T47D (cell line): ENCODE results near the gene SSTR1.
A peak's percentile ranks its signal among the peaks of the same experiment; 100 is the strongest.

Experiments
- DNase-seq, 2 experiments: peaks; one replicate each; pipeline versions ENCODE4 v3.0.0 to v3.0.0-alpha.2; 2011 to 2012; ENCODE audit warnings: low read depth in 1 of 2, low spot score in 1 of 2
- JUND ChIP-seq: IDR thresholded peaks from 2 replicates; pipeline ENCODE4 v1.6.1; 2012; ENCODE audit warnings: low read depth
- in situ Hi-C: cut with HindIII; loops from 2 replicates; pipeline ENCODE4 v1.10.0; 2016; ENCODE audit warnings: low sequenced_read_pairs, low pct_unique_long_range_greater_than_20kb

Gene SSTR1

GRCh38 chr14:38197001-38197783 lies 10.5 kb upstream of the SSTR1 start:
- peak in 1 of 2 experiments; percentile 9 for DNase-seq
- in situ Hi-C loops: no loop called here
- TF ChIP-seq JUND: no peak

- in situ Hi-C loops: no loop called here
- TF ChIP-seq JUND: no peak
- no peak for DNase-seq
Measured at GRCh38 chr14:38197784-38198335, 9.8 kb upstream of the SSTR1 start.

GRCh38 chr14:38198425-38198824 lies 9.3 kb upstream of the SSTR1 start:
- no peak for DNase-seq
- no peak for TF ChIP-seq JUND
- in situ Hi-C loops: no loop called here

- in situ Hi-C loops: no loop called here
- TF ChIP-seq JUND: no peak
- DNase-seq: no peak
Measured at GRCh38 chr14:38199076-38199475, 8.6 kb upstream of the SSTR1 start.

GRCh38 chr14:38199739-38200138 lies 8.0 kb upstream of the SSTR1 start:
- TF ChIP-seq JUND: no peak
- no peak for DNase-seq
- in situ Hi-C loops: no loop called here

GRCh38 chr14:38201137-38201828 lies 6.4 kb upstream of the SSTR1 start:
- in situ Hi-C loops: no loop called here
- TF ChIP-seq JUND: no peak
- no peak for DNase-seq

GRCh38 chr14:38202444-38203191 lies 5.1 kb upstream of the SSTR1 start:
- no peak for DNase-seq
- TF ChIP-seq JUND: no peak
- in situ Hi-C loops: no loop called here

GRCh38 chr14:38203929-38204718 lies 3.6 kb upstream of the SSTR1 start:
- in situ Hi-C loops: no loop called here
- TF ChIP-seq JUND: no peak
- no peak for DNase-seq

- no peak for DNase-seq
- no peak for TF ChIP-seq JUND
- in situ Hi-C loops: no loop called here
Measured at GRCh38 chr14:38204719-38205115, 3.0 kb upstream of the SSTR1 start.

DNA sequence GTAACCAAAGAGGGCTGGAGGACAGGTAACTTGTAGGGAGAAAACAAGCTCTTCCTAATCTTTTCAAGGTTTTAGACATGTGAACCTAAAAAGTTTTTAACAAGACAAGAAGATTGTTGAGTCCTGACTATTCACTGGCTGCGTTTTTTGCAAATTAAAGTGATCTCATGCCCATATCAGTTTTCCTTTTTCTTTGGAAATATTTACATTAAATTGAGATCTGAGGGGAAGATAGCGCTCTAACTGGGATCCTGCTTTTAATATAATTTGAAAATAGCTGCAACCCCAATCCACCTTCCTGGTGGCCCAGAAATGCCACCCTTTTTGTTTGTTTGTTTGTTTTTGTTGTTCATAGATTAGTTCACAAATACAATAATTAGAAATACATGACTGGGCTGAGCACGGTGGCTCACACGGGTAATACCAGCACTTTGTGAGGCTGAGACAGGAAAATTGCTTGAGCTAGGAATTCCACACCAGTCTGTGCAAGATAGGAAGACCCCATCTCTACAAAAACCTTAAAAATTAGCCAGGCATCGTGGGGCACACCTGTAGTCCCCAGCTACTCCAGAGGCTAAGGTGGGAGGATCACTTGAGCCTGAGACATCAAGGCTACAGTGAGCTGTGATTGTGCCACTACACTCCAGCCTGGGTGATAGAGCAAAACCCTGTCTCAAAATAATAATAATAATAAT lies 2.4 kb upstream of the SSTR1 start:
- in situ Hi-C loops: no loop called here
- no peak for DNase-seq

DNA sequence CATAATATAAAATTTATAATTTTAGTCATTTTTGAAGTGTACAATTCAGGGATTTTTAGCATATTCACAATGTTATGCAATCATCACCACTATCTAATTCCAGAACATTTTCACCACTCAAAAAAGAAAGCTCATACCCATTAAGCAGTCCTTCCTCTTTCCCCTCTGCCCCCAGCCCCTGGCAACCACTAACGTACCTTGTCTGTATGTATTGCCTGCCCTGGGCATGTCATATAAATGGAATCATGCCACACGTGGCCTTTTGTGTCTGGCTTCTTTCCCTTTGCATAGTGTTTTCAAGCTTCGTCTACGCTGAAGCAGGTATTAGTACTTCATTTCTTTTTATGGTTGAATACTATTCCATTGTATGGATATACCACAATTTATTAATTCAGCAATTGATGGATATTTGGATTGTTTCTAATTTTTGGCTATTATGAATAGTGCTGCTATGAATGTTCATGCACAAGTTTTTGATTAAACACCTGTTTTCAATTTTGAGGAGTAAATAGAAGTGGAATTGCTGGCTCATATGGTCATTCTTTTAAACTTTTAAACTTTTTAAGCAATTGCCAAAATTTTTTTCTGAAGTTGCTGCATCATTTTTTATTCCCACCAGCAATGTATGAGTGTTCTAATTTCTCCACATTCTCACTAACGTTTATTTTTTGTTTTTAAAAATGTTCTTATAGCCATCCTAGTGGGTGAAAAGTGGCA lies 1.6 kb upstream of the SSTR1 start:
- in situ Hi-C loops: no loop called here
- no peak for TF ChIP-seq JUND
- DNase-seq: no peak

More for the DNA sequence above, 2.4 kb upstream of the SSTR1 start:
- TF ChIP-seq JUND: no peak
